Ovary (tissue), 3 donors: Measurements from ENCODE around the gene ABCA2.

Experiments
- EP300 ChIP-seq: sonication (generic); formaldehyde crosslinking; IDR thresholded peaks from one replicate; pipeline ENCODE4 v1.6.1; 2017; ENCODE audit warnings: antibody characterized with exemption
- POLR2A ChIP-seq: fragments of 450-650 bp; IDR thresholded peaks from one replicate; pipeline ENCODE4 v1.6.1; 2017; ENCODE audit warnings: antibody characterized with exemption, mild to moderate bottlenecking, moderate library complexity
- TF ChIP-seq, protein P1 (sequence below), 3 donors: fragments of 450-650 bp in 2 of 3; fragments of 200-600 bp in 1 of 3; IDR thresholded peaks; one replicate each; pipeline versions ENCODE4 v1.5.1 to v1.8.0; 2016 to 2022; ENCODE audit warnings: antibody characterized with exemption in 3 of 3, mild to moderate bottlenecking in 1 of 3
- donor health status: DM: no; HTN: no; CAD: no.

DNA sequence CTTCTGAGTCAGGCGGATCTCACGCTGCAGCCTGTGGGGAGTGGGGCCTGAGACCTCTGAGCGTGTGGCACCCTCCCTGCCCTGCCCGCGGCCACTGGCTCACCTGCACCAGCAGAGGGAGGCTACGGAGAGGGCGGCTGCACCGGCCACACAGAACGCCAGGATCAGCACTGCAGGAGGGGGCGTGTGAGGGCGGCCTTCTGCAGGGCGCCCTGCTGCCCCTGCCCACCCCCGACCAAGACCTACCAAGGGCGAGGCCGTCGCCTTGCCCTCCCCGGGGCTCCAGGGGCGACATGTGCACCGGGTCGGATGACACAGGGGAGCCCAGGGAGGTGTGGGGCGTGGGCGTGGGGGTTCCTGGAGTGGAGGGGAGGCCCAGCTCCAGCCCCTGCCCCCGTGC is 12.5 kb upstream of the ABCA2 start:
- TF ChIP-seq, protein P1, sequence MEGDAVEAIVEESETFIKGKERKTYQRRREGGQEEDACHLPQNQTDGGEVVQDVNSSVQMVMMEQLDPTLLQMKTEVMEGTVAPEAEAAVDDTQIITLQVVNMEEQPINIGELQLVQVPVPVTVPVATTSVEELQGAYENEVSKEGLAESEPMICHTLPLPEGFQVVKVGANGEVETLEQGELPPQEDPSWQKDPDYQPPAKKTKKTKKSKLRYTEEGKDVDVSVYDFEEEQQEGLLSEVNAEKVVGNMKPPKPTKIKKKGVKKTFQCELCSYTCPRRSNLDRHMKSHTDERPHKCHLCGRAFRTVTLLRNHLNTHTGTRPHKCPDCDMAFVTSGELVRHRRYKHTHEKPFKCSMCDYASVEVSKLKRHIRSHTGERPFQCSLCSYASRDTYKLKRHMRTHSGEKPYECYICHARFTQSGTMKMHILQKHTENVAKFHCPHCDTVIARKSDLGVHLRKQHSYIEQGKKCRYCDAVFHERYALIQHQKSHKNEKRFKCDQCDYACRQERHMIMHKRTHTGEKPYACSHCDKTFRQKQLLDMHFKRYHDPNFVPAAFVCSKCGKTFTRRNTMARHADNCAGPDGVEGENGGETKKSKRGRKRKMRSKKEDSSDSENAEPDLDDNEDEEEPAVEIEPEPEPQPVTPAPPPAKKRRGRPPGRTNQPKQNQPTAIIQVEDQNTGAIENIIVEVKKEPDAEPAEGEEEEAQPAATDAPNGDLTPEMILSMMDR (IDR thresholded peaks at IDR 0.05), result no peak
- TF ChIP-seq POLR2A (no peak), EP300 (no peak)
